ENCODE data around the gene RRP1. TPM values are rescaled to one million over a fixed set of nuclear protein-coding genes. Genes with fewer than 3 reads are reported as not detected.
A peak's percentile ranks its signal among the peaks of the same experiment; 100 is the strongest.

RRP1 gene
- total and polyA plus RNA-seq, 8 donors: 7.6 to 18.4 (median 12.3) TPM

DNA sequence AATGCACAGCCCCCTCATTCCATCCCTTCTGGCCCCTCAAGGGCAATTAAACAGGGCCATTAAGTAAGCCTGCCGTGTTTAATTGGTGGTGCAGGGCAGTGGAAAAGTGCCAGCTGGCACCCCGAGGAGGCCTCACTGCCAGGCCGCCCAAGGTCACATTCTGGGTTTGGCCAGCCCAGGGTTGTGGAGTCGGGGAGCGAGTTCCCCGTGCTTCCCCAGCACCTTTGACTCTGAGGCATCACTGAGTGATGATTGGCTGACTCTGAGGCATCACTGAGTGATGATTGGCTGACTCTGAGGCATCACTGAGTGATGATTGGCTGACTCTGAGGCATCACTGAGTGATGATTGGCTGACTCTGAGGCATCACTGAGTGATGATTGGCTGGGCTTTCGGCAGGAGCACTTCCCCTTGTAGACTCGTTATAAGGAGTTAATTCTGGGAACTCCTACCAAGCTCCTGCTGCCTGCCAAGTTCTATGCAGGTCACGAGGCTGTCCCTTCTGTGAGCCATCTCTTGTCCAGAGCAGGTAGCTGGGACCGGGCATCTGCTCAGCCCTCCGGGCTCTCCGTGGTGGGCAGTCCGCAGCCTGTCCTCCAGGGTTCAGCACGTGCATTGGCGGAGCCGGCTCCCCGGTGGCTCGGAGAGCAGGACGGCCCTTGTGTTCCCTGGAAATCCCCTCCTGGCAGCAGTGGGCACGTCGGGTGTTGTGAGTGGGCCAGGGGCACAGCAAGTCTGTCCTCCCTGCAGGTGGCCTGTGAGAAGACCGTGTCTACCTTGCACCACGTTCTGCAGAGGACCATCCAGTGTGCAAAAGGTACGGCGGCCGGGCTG lies 34.2 kb upstream of the RRP1 start:
- FAIRE-seq (no peak), DNase-seq (peak in 5 of 6 donors; percentile 53 to 86 (median 74)), ATAC-seq (peak; percentile 12 to 66 (median 52))
- Histone ChIP-seq H3K27ac (no peak overlapping the region), H3K9me3 (no peaks in the 10 kb centered on the region), H3K27me3 (no peaks in the 10 kb centered on the region), H3K4me3 (no peak overlapping the region), H3K4me1 (peaks cover 0 to 10% (median 0%) of the 10 kb centered on the region in 3 donors), H3K36me3 (peaks cover 6 to 47% (median 28%) of the 10 kb centered on the region in 3 donors)
- intact Hi-C loops (cut with DNase I): loop anchor here in 1 of 3 donors (10.0 kb wide), 1 partner anchor 60 kb away; no protein-coding TSS in a partner anchor
- WGBS, 2 donors: 72 to 74% methylated on average over 26 of the region's 26 CpGs
- TF ChIP-seq, protein P1, sequence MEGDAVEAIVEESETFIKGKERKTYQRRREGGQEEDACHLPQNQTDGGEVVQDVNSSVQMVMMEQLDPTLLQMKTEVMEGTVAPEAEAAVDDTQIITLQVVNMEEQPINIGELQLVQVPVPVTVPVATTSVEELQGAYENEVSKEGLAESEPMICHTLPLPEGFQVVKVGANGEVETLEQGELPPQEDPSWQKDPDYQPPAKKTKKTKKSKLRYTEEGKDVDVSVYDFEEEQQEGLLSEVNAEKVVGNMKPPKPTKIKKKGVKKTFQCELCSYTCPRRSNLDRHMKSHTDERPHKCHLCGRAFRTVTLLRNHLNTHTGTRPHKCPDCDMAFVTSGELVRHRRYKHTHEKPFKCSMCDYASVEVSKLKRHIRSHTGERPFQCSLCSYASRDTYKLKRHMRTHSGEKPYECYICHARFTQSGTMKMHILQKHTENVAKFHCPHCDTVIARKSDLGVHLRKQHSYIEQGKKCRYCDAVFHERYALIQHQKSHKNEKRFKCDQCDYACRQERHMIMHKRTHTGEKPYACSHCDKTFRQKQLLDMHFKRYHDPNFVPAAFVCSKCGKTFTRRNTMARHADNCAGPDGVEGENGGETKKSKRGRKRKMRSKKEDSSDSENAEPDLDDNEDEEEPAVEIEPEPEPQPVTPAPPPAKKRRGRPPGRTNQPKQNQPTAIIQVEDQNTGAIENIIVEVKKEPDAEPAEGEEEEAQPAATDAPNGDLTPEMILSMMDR (IDR thresholded peaks at IDR 0.05): no peak

DNA sequence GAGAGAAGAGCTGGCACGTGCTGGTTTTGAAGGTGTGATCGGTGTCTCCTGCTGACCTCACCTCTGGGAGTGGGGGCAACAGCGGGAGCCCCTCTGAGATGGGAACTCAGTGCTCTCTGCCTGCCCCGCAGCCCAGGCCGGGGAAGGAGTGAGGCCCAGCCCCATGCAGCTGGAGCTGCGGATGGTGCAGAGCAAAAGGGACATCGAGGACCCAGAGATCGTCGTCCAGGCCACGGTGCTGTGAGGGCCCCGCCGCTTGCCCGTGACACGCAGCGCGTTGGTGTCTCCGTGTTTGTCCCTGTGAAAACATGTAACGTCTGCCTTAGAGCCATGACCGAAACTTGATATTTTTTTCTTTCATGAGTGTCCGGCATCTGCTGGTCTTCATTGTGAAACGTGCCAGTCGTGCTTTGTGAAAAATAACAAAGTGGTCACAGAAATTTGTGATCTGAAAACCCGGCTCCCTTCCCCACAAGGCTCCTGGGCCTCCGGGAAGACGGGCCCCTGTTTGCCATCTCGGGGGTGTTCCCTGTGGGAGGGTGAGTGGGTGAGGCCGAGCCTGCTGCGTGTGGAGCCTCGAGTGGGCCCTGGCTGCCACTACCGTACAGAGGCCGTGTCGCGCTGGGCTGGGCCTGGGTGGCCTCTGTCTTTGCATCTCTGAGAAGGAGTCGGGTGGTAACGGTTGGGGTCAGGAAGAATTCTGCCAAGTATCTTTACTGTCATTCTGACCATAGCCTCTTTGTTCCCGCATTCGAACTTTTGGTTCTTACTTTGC lies 33.4 kb upstream of the RRP1 start:
- no peak for FAIRE-seq
- intact Hi-C loops (cut with DNase I): loop anchor here in 1 of 3 donors (10.0 kb wide), 1 partner anchor 61 kb away; no protein-coding TSS in a partner anchor
- no peak for ATAC-seq

DNA sequence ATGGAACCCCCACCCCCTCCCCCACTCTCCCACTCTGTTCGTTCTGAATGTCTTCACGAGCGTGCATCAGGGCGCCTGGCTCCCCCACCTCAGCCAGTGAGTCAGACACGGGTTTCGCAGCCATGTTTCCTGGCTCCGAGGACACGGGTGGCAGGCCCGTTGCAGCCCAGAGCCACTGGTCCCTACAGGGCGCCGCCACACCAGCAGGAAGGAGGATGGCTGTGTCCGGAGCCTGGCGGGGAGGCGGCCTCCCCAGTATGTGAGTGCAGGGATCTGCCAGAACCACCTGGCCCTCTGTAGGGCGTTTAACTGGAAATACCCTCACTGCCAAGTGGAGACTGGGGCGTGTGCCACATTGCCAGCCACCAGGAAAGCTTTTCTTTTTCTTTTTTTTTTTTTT lies 31.8 kb upstream of the RRP1 start:
- Histone ChIP-seq H3K36me3 (peaks cover 6 to 33% (median 20%) of the 10 kb centered on the region in 3 donors), H3K27ac (peak overlapping the region in 3 of 4 donors; percentile 22 to 71 (median 67)), H3K27me3 (no peaks in the 10 kb centered on the region), H3K4me1 (peaks cover 0 to 10% (median 0%) of the 10 kb centered on the region in 3 donors), H3K4me3 (no peak overlapping the region), H3K9me3 (no peaks in the 10 kb centered on the region)
- FAIRE-seq: no peak
- peak in 1 of 6 donors; percentile 59 for DNase-seq
- peak in 3 of 4 donors; percentile 4 to 42 (median 39) for ATAC-seq
- intact Hi-C loops (cut with DNase I): loop anchor here in 1 of 3 donors (10.0 kb wide), 1 partner anchor 63 kb away; no protein-coding TSS in a partner anchor
- TF ChIP-seq, protein P1 (IDR thresholded peaks at IDR 0.05): no peak
- 85% methylated on average over 16 of the region's 16 CpGs for WGBS, 2 donors

More for the DNA sequence above, 33.4 kb upstream of the RRP1 start:
- H3K9me3 ChIP-seq: no peaks in the 10 kb centered on the region
- DNase-seq: peak in 1 of 6 donors; percentile 54
- H3K27me3 ChIP-seq: no peaks in the 10 kb centered on the region
- 96 to 97% methylated on average over 37 of the region's 37 CpGs for WGBS, 2 donors
- H3K27ac ChIP-seq: no peak overlapping the region
- H3K4me1 ChIP-seq: peaks cover 0 to 10% (median 0%) of the 10 kb centered on the region in 3 donors
- H3K36me3 ChIP-seq: peaks cover 6 to 47% (median 28%) of the 10 kb centered on the region in 3 donors
- TF ChIP-seq, protein P1 (IDR thresholded peaks at IDR 0.05): no peak
- H3K4me3 ChIP-seq: no peak overlapping the region

- H3K4me1 ChIP-seq: peaks cover 0 to 10% (median 0%) of the 10 kb centered on the region in 3 donors
- ATAC-seq (peak; percentile 14 to 45 (median 34)), FAIRE-seq (no peak), DNase-seq (no peak)
- no peaks in the 10 kb centered on the region for H3K9me3 ChIP-seq
- TF ChIP-seq, protein P1 (IDR thresholded peaks at IDR 0.05): no peak
- intact Hi-C loops (cut with DNase I): loop anchor here in 1 of 3 donors (10.0 kb wide), 1 partner anchor 63 kb away; no protein-coding TSS in a partner anchor
- H3K4me3 ChIP-seq: no peak overlapping the region
- H3K36me3 ChIP-seq: peaks cover 6 to 28% (median 17%) of the 10 kb centered on the region in 3 donors
- no peaks in the 10 kb centered on the region for H3K27me3 ChIP-seq
- peak overlapping the region; percentile 1 to 71 (median 44) for H3K27ac ChIP-seq
- 59 to 61% methylated on average over 18 of the region's 18 CpGs for WGBS, 2 donors
Observed at GRCh38 chr21:43758111-43758641, 31.2 kb upstream of the RRP1 start.

All from pancreas (tissue), 10 donors.